ELR (cell line): ENCODE data around the gene KCNH3.
A peak's percentile ranks its signal among the peaks of the same experiment; 100 is the strongest.

Experiments used
- DNase-seq: peaks from one replicate; pipeline ENCODE4 v3.0.0-alpha.2; 2015; ENCODE audit warnings: low read depth

KCNH3 gene

DNA sequence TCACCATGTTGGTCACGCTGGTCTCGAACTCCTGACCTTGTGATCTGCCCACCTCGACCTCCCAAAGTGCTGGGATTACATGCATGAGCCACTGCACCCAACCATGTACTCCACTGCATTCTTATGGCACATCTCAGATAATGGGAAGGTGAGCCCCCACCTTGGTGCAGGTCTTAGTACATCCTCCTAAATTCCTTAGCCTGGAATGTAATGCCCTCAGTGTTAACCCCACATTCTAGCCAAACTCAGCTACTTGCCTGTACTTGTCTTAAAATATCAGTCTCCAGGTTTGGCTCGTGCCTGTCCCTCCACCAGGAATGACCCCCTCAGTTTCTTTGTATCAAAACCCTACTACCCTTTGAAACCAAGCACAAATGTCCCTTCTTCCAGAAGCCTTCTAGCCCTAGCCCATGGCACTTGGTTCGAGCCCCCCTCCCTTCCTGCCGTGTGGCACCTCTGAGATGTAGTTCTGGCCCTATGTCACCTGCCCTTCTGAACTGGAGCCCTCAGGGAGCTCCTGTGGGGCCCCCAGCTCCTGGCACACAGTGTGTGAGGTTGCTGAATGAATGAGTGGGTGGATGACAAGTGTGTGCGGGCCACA lies 8.4 kb downstream of the KCNH3 start:
- no peak for DNase-seq

DNA sequence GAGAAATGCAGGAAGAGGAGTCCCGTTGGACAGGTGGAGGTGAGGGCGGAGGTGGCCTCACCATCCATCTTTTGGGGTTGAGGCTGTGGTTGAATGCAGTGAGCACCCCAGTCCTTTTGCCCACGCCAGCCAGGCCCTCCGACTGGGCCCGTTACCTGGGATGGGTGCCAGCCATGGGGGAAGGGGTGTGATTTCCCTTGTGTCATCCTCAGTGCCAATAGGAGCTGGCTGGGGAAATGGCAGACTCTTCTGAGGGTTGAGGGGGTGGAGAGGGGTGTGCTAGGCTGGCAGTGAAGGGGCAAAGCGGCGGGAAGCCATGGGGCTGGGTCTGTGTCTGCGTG lies 9.6 kb downstream of the KCNH3 start:
- DNase-seq, result no peak

DNA sequence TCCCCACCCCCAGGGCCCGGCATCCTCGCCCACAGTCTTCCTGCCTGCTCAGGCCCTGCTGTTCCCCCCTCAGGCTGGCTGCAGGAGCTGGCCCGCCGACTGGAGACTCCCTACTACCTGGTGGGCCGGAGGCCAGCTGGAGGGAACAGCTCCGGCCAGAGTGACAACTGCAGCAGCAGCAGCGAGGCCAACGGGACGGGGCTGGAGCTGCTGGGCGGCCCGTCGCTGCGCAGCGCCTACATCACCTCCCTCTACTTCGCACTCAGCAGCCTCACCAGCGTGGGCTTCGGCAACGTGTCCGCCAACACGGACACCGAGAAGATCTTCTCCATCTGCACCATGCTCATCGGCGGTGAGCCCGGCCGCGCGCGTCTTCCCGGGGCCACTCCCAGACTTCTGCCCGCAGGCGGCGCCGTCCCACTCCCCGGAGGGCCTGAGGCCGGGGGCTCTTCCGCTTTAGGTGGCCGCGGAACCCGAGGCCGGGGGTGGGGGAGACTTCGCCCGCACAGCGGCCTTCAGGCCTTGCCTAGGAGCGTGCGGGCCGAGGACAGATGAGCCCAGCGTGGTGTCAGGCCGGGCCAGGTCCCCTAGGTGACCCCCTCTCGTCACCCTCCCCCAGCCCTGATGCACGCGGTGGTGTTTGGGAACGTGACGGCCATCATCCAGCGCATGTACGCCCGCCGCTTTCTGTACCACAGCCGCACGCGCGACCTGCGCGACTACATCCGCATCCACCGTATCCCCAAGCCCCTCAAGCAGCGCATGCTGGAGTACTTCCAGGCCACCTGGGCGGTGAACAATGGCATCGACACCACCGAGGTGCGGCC lies 10.2 kb downstream of the KCNH3 start:
- DNase-seq, result no peak

- no peak for DNase-seq
These were observed 11.2 kb downstream of the KCNH3 start for GRCh38 chr12:49549735-49550692.

DNA sequence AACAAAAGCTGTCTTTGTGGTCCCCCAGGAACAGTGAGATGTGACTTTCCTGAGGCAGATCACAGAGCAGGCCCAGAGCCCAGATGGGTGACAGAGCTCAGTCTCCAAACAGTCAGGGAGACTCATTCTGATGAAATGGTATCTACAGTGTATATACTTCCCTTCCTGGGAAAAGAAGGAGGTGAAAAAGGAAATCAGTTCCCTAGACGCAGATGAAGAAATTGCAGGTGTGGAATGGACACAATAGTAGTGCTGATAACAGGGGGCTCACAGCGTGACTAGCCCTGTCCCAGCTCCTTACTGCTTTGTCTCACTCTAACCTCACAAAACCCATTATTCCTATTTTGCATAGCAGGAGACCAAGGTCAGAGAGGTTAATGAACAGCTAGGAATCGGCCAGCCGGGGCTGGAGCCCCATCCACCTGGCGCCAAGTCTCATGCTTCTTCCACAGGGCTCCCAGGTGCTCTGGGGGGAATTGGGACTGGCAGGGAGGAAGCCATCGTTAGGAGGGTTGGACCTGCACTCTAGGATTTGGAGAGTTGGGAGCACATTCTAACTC lies 11.9 kb downstream of the KCNH3 start:
- DNase-seq, result no peak

DNA sequence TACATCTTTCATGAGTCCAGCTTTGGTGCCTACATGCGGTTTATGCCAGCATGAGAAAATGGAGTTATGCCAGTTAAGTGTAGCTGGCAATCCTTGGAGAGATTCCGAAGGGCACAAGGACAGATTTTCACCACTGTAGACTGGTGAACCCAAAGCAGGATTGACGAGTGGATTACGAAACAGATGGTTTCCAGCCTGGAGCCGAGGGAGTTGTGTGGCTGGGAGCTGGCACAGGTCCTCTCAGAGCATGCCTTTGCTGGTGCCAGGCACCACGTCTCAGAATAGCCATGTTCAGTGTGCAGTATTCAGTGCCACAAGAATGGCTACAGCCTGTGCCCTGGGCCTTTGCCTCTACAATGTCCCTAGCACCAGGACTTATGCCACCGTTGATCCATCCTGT lies 13.2 kb downstream of the KCNH3 start:
- no peak for DNase-seq

DNA sequence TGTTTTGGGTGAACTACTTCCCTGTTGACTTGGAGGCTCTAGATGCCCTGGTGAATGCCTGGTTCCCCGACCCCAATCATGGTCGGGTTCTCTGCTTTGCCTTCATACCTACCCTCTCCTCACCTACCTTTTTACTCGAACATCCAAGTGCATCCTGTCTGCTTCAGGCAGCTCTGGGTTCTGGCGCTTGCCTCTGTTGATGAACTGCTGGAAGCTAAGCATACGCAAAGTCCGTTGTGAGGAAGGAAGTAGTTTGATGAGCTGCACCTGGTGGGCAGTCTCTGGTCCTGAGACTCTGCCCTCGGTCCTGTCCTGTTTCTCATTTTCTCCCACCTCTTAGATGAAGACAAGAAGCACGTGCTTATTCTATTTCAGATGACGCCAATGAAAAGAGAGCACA lies 13.6 kb downstream of the KCNH3 start:
- no peak for DNase-seq

DNA sequence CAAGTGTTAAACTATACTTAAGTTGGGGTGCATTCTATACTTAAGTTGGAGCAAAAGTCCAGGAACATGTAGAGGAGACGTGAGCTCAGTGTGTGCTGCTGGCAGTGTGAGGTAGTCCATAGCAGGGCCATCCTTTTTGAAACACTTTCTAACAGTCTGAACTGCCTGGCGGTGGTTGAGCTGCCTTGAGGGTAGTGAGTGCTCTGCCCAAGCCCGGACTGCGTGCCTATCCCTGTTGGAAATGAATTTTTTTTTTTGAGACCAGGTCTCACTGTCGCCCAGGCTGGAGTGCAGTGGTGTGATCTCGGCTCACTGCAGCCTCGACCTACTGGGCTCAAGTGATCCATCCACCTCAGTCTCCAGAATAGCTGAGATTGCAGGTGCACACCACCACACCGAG lies 14.1 kb downstream of the KCNH3 start:
- no peak for DNase-seq

DNA sequence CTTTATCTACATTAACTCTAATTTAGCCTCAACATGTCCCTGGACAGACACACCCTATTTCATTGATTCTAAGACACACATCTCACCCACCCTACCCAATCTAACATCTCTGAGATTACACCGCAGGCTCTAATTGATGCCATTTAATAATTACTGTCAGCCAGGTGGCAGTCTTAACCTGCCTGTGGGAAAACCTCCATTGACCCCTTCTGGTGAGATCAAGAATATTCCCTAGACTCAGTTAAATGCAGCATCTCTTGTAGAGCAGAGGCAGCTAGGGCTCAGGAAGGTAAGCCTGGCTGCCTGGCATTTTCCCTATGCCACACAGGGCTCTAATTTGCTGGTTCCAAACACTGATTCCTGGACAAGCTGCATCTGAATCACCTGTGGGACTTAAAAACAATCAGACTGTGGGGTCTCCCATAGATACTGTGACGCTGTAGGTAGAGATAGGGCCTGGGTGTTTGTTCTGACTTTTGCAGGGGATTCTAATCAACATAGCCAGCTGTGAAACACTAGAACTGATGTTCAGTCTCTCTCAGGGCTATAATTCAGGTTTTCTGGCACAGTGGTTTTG lies 14.8 kb downstream of the KCNH3 start:
- peak; percentile 69 for DNase-seq

DNA sequence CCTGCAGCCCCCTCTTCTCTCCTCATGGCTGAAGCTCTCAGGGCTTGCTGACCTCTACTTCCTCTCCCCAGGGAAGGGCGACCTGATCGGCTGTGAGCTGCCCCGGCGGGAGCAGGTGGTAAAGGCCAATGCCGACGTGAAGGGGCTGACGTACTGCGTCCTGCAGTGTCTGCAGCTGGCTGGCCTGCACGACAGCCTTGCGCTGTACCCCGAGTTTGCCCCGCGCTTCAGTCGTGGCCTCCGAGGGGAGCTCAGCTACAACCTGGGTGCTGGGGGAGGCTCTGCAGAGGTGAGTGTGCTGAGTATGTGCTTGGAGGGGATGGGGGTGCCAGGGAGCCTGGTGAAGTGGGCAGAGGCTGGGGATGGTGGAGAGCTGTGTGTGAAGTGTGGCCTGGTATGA lies 15.4 kb downstream of the KCNH3 start:
- DNase-seq, result no peak

GRCh38 chr12:49555631-49556390 lies 17.0 kb downstream of the KCNH3 start:
- DNase-seq, result no peak

GRCh38 chr12:49556391-49557186 lies 17.8 kb downstream of the KCNH3 start:
- DNase-seq, result no peak

DNA sequence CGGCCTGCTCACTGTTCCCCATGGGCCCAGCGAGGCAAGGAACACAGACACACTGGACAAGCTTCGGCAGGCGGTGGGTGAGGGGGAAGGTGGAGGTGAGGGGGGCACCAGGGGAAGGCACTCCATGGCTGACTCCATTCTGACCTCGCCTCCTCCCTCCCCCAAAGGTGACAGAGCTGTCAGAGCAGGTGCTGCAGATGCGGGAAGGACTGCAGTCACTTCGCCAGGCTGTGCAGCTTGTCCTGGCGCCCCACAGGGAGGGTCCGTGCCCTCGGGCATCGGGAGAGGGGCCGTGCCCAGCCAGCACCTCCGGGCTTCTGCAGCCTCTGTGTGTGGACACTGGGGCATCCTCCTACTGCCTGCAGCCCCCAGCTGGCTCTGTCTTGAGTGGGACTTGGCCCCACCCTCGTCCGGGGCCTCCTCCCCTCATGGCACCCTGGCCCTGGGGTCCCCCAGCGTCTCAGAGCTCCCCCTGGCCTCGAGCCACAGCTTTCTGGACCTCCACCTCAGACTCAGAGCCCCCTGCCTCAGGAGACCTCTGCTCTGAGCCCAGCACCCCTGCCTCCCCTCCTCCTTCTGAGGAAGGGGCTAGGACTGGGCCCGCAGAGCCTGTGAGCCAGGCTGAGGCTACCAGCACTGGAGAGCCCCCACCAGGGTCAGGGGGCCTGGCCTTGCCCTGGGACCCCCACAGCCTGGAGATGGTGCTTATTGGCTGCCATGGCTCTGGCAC lies 18.5 kb downstream of the KCNH3 start:
- no peak for DNase-seq

DNA sequence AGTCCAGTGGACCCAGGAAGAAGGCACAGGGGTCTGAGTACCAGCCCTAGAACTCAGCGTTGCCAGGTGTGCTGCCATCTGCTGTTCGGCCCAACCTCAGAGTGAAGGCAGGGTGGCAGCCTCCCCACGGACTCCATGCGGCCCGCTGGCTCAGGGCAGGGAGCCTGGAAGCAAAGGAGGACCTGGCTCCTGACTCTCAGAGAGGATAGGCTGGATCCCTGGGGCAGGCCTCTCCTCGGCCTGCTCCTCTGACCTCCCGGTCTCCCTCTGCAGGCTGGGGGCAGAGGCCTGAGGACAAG lies 19.0 kb downstream of the KCNH3 start:
- no peak for DNase-seq

DNA sequence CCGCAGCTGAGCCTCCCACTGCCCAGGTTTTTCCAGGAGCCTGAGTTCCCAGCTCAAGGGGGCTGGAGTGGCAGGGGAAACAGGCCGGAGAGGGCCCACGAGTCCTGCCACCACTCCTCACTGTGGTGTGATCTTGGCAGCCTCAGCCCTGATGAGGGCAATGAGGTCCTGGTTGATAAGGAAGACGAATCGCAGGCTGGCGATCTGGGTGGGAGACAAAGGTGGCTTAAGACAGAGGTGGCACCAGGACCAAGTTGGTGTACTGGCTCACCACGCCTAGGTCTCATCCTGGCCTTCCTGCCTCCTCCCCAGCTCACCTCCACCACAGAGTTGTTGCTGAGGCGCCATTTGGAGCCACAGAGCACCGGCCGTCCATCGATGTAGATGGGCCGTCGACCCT lies 19.7 kb downstream of the KCNH3 start:
- no peak for DNase-seq

DNA sequence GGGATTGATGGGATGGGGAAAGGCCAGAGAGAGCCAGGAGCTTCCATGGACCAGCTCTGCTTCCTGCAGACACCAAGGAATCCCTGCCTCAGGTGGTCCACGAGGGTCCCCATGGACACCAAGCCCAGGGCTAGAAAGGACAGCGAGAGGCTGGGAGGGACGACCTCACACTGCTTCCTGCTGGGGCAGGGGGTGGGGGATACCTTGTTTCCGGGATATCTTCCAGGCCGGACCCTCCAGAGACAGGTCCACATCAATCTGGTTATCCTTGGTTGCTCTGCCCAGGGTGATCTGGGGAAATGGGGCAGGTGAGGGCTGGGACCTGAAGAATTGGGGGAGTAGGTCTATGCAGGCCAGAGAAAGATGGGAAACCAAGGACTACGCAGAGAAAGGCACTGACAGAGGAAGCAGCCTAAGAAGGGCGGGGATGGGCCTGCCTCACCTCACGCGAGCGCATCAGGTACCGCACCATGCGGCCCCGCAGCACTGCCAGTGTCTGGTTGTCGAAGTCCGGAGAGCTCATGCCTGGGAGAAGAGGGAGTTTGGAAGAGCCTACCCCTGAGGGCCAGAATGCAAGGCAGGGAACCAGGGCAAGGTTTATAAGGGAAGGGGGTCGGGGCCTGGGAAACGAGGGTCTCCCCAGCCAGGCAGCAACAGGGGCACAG lies 20.3 kb downstream of the KCNH3 start:
- DNase-seq, result no peak

DNA sequence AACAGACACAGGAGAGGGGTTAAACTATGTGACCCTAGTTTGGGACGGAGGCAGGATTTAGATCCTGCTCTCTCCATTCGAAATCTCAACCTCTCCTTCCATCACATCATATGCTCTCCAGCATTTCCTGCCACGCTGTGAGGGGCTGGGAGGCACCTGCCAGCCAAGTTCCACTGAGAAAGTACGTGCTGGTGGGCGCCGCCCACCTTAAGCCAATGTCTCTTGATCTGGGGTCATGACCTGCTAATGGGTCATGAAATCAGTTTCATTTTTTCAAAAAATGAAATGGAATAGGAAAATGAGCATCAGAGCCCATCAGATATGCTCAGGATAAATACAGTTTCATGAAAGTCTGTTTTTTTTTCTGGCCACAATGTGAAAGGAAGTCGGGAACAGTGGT lies 21.9 kb downstream of the KCNH3 start:
- no peak for DNase-seq

- DNase-seq, result no peak
These were observed 23.4 kb downstream of the KCNH3 start for GRCh38 chr12:49562233-49562632.

DNA sequence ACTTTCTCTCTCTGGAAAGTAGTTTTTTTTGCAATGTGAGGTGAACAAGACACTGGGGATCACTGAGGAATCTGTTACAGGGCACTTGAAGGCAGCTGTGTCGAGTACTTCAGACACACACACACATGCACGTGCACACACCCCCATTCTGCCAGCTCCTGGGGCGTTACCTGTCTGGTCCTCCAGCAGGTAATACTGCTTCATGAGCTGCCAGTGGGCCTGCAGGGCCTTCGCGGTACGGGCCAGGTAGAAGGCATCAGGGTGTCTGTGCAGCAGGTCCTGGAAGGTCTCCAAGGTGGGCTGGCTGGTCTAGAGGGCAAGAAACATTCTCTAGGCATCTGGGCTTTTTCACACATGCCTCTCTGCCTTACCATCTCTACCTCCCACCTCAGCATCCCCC lies 24.0 kb downstream of the KCNH3 start:
- no peak for DNase-seq
